ENCODE data around the gene DIP2B. TPM values are rescaled to one million over a fixed set of nuclear protein-coding genes. Genes with fewer than 3 reads are reported as not detected.
A peak's percentile ranks its signal among the peaks of the same experiment; 100 is the strongest.

The DIP2B gene
- total RNA-seq, 1 donor: 32.6 TPM

GRCh38 chr12:50606675-50607375, 102.0 kb downstream of the DIP2B start:
- DNase-seq (ENCODE audit: low read depth in 2 of 3, low spot score in 2 of 3): no peak

GRCh38 chr12:50609292-50609874, 104.6 kb downstream of the DIP2B start:
- DNase-seq (ENCODE audit: low read depth in 2 of 3, low spot score in 2 of 3): no peak

- DNase-seq (ENCODE audit: low read depth in 2 of 3, low spot score in 2 of 3): no peak
Observed at GRCh38 chr12:50610171-50610570, 105.4 kb downstream of the DIP2B start.

GRCh38 chr12:50611021-50611744, 106.4 kb downstream of the DIP2B start:
- DNase-seq (ENCODE audit: low read depth in 2 of 3, low spot score in 2 of 3): peak in 1 of 3 donors; percentile 33

GRCh38 chr12:50612882-50613281, 108.1 kb downstream of the DIP2B start:
- DNase-seq (ENCODE audit: low read depth in 2 of 3, low spot score in 2 of 3): no peak

GRCh38 chr12:50613463-50613862, 108.7 kb downstream of the DIP2B start:
- DNase-seq (ENCODE audit: low read depth in 2 of 3, low spot score in 2 of 3): no peak

- DNase-seq (ENCODE audit: low read depth in 2 of 3, low spot score in 2 of 3): no peak
Observed at GRCh38 chr12:50614167-50614759, 109.5 kb downstream of the DIP2B start.

- no peak for DNase-seq (ENCODE audit: low read depth in 2 of 3, low spot score in 2 of 3)
Observed at GRCh38 chr12:50615145-50615906, 110.5 kb downstream of the DIP2B start.

- no peak for DNase-seq (ENCODE audit: low read depth in 2 of 3, low spot score in 2 of 3)
Observed at GRCh38 chr12:50615907-50616296, 111.1 kb downstream of the DIP2B start.

- no peak for DNase-seq (ENCODE audit: low read depth in 2 of 3, low spot score in 2 of 3)
Observed at GRCh38 chr12:50617657-50618056, 112.9 kb downstream of the DIP2B start.

GRCh38 chr12:50618864-50619609, 114.3 kb downstream of the DIP2B start:
- DNase-seq (ENCODE audit: low read depth in 2 of 3, low spot score in 2 of 3): no peak

- DNase-seq (ENCODE audit: low read depth in 2 of 3, low spot score in 2 of 3): no peak
Observed at GRCh38 chr12:50619610-50619958, 114.8 kb downstream of the DIP2B start.

GRCh38 chr12:50620109-50620977, 115.6 kb downstream of the DIP2B start:
- no peak for DNase-seq (ENCODE audit: low read depth in 2 of 3, low spot score in 2 of 3)

GRCh38 chr12:50620978-50621360, 116.2 kb downstream of the DIP2B start:
- no peak for DNase-seq (ENCODE audit: low read depth in 2 of 3, low spot score in 2 of 3)

- DNase-seq (ENCODE audit: low read depth in 2 of 3, low spot score in 2 of 3): no peak
Observed at GRCh38 chr12:50621399-50622300, 116.9 kb downstream of the DIP2B start.

- DNase-seq (ENCODE audit: low read depth in 2 of 3, low spot score in 2 of 3): no peak
Observed at GRCh38 chr12:50625029-50625925, 120.5 kb downstream of the DIP2B start.

- peak in 1 of 3 donors; percentile 43 for DNase-seq (ENCODE audit: low read depth in 2 of 3, low spot score in 2 of 3)
Observed at GRCh38 chr12:50626026-50626425, 121.2 kb downstream of the DIP2B start.
